B cell (primary cell): ENCODE measurements around the gene DQX1. TPM values are rescaled to one million over a fixed set of nuclear protein-coding genes. Genes with fewer than 3 reads are reported as not detected.

ENCODE experiments used
- ATAC-seq: fragments of 200-7000 bp; cut with Tn5 transposase; one replicate; pipeline ENCODE4 v1.10.0; 2021; ENCODE audit warnings: low read depth, mild to moderate bottlenecking, moderate number of reproducible peaks, moderate library complexity
- CTCF ChIA-PET: fragments of 350-600 bp; sonication (Branson Sonifier 250); formaldehyde crosslinking; loops from one replicate; lab custom pipeline; 2021; ENCODE audit warnings: antibody characterized with exemption, inconsistent platforms; lab: Charles Lee
- POLR2A ChIA-PET: fragments of 350-600 bp; sonication (Branson Sonifier 250); formaldehyde crosslinking; loops from one replicate; lab custom pipeline; 2021; ENCODE audit warnings: antibody characterized with exemption; lab: Charles Lee
- DNase-seq: peaks from one replicate; pipeline ENCODE4 v3.0.0; 2013
- H2AFZ ChIP-seq: 2 replicates; pipeline ENCODE4 v1.6.1; 2012; ENCODE audit warnings: mild to moderate bottlenecking, low read depth, low read length; ENCODE audit not compliant: insufficient read depth, poor library complexity, severe bottlenecking
- H3K27ac ChIP-seq, 2 donors: 1 replicate in 1 of 2; 2 replicates in 1 of 2; pipeline ENCODE4 v1.5.1; 2012 to 2013; ENCODE audit warnings: low read length in 2 of 2, mild to moderate bottlenecking in 2 of 2, moderate library complexity in 1 of 2
- H3K27me3 ChIP-seq, 4 experiments: fragments of 200-600 bp in 1 of 4; sonication (generic) in 1 of 4; replicated peaks in 1 of 4; 1 replicate in 2 of 4; 2 replicates in 2 of 4; pipeline versions ENCODE4 v1.6.1 to v1.7.0; 2013 to 2016; ENCODE audit warnings: low read length in 3 of 4, mild to moderate bottlenecking in 2 of 4, mixed read lengths in 1 of 4, moderate library complexity in 1 of 4; ENCODE audit not compliant: insufficient read depth in 4 of 4, control insufficient read depth in 3 of 4; ENCODE audit errors: control extremely low read depth in 1 of 4
- H3K36me3 ChIP-seq, 2 experiments: replicated peaks in 1 of 2; 1 replicate in 1 of 2; 2 replicates in 1 of 2; pipeline versions ENCODE4 v1.6.1 to v1.7.1; 2013; ENCODE audit warnings: low read length in 1 of 2; ENCODE audit not compliant: insufficient read depth in 2 of 2, control insufficient read depth in 1 of 2; ENCODE audit errors: control extremely low read depth in 1 of 2, extremely low read depth in 1 of 2
- H3K4me1 ChIP-seq, 2 donors: fragments of 200-600 bp in 1 of 2; sonication (generic) in 1 of 2; 1 replicate in 1 of 2; 2 replicates in 1 of 2; pipeline versions ENCODE4 v1.5.1 to v1.6.1; 2013 to 2017; ENCODE audit warnings: low read length in 2 of 2; ENCODE audit not compliant: control insufficient read depth in 2 of 2, insufficient read depth in 2 of 2
- H3K4me2 ChIP-seq: replicated peaks from 2 replicates; pipeline ENCODE3; 2012; ENCODE audit warnings: mild to moderate bottlenecking, low read depth, low read length; ENCODE audit not compliant: poor library complexity, severe bottlenecking
- H3K4me3 ChIP-seq, 5 experiments: fragments of 200-600 bp in 1 of 5; sonication (generic) in 1 of 5; 1 replicate in 3 of 5; 2 replicates in 2 of 5; pipeline versions ENCODE4 v1.5.1 to v1.7.0; 2011 to 2016; ENCODE audit warnings: low read length in 4 of 5, mild to moderate bottlenecking in 4 of 5, low read depth in 2 of 5, control low read depth in 1 of 5, moderate library complexity in 1 of 5; ENCODE audit not compliant: insufficient read depth in 1 of 5; ENCODE audit errors: control extremely low read depth in 1 of 5, extremely low read depth in 1 of 5
- H3K79me2 ChIP-seq: fragments of 200-600 bp; sonication (generic); one replicate; pipeline ENCODE4 v1.6.0; 2016; ENCODE audit warnings: low read length; ENCODE audit not compliant: control insufficient read depth, insufficient read depth
- H3K9ac ChIP-seq: fragments of 200-600 bp; sonication (generic); 2 replicates; pipeline ENCODE4 v1.6.1; 2017; ENCODE audit warnings: mild to moderate bottlenecking, low read length, moderate library complexity
- H3K9me3 ChIP-seq, 3 donors: one replicate each; pipeline versions ENCODE4 v1.6.1 to v1.7.1; 2013; ENCODE audit warnings: low read length in 2 of 3; ENCODE audit not compliant: control insufficient read depth in 2 of 3, insufficient read depth in 1 of 3; ENCODE audit errors: control extremely low read depth in 1 of 3
- H4K20me1 ChIP-seq: 2 replicates; pipeline ENCODE4 v1.6.0; 2012; ENCODE audit warnings: mild to moderate bottlenecking, low read length; ENCODE audit not compliant: insufficient read depth, control insufficient read depth, poor library complexity, severe bottlenecking
- H3K27ac Mint-ChIP-seq: one replicate; pipeline ENCODE4 v1.8.0; 2021; ENCODE audit warnings: mixed read lengths
- H3K27me3 Mint-ChIP-seq: one replicate; pipeline ENCODE4 v1.8.0; 2021; ENCODE audit warnings: mixed read lengths
- H3K4me1 Mint-ChIP-seq: one replicate; pipeline ENCODE4 v1.8.0; 2021; ENCODE audit warnings: mixed read lengths
- H3K4me3 Mint-ChIP-seq: one replicate; pipeline ENCODE4 v1.8.0; 2021; ENCODE audit warnings: mixed read lengths
- H3K9me3 Mint-ChIP-seq: one replicate; pipeline ENCODE4 v1.8.0; 2022; ENCODE audit warnings: mixed read lengths; ENCODE audit not compliant: insufficient read depth
- CTCF ChIP-seq: fragments of 200-600 bp; IDR thresholded peaks from one replicate; pipeline ENCODE4 v1.8.0; 2022; ENCODE audit warnings: antibody characterized with exemption, mild to moderate bottlenecking
- EZH2 ChIP-seq: IDR thresholded peaks from 2 replicates; pipeline ENCODE4 v1.6.1; 2012; ENCODE audit warnings: borderline replicate concordance, low read depth, mild to moderate bottlenecking, moderate library complexity, low read length; ENCODE audit not compliant: insufficient read depth, poor library complexity, severe bottlenecking
- WGBS: methylation state at CpG from one replicate; pipeline ENCODE4 v1.1.5; 2013; ENCODE audit warnings: missing lambda C conversion rate; ENCODE audit not compliant: insufficient coverage; 5-methylcytosine and 5-hydroxymethylcytosine counted together
- intact Hi-C: fragments of 100-400 bp; cut with micrococcal nuclease; formaldehyde crosslinking; loops from one replicate; pipeline ENCODE4 v1.10.0; 2022
- polyA plus RNA-seq: library from polyadenylated mRNA; depleted of rRNA; stranded (reverse); fragments of >200 nt; gene quantifications from 2 replicates; pipeline ENCODE4 v1.2.3, GENCODE V29; 2012
- total RNA-seq, 2 donors: library from RNA; stranded (reverse); fragments of 120-200 nt in 1 of 2; gene quantifications; 1 replicate in 1 of 2; 2 replicates in 1 of 2; pipeline versions ENCODE4 v1.2.3 to v1.2.4, GENCODE V29; 2013 to 2022

The DQX1 gene
- total and polyA plus RNA-seq, 2 donors (not counting 1 experiment from before 2014, with no cell fraction given): 0.46 to 0.57 TPM

GRCh38 chr2:74522516-74522915 is 3.5 kb downstream of the DQX1 start:
- intact Hi-C loops: no loop called here
- Mint-ChIP-seq H3K9me3 (no peaks in the 10 kb centered on the region), H3K4me1 (peaks cover 12% of the 10 kb centered on the region), H3K27ac (no peak overlapping the region), H3K27me3 (peaks cover 31% of the 10 kb centered on the region), H3K4me3 (no peak overlapping the region)
- H2AFZ ChIP-seq: no peak overlapping the region
- CTCF ChIA-PET: interaction anchor here (0.9 to 1.2 kb wide), 3 partner anchors 9 to 16 kb away, joined by 3 to 4 read pairs (median 3); no protein-coding TSS in a partner anchor
- H3K27ac ChIP-seq: no peak overlapping the region
- peaks cover 12% of the 10 kb centered on the region for H4K20me1 ChIP-seq
- H3K36me3 ChIP-seq: peaks cover 0 to 22% of the 10 kb centered on the region in 2 experiments
- H3K79me2 ChIP-seq: no peaks in the 10 kb centered on the region
- TF ChIP-seq EZH2: no peak
- no peak for TF ChIP-seq CTCF
- WGBS: 90% methylated on average over 3 of the region's 3 CpGs
- POLR2A ChIA-PET: no interaction called here
- no peak overlapping the region for H3K4me3 ChIP-seq
- H3K27me3 ChIP-seq: peaks cover 0 to 33% (median 26%) of the 10 kb centered on the region in 4 experiments
- H3K9ac ChIP-seq: no peak overlapping the region
- H3K4me1 ChIP-seq: peaks cover 16 to 22% of the 10 kb centered on the region in 2 donors
- H3K4me2 ChIP-seq: no peak overlapping the region
- DNase-seq (no peak), ATAC-seq (no peak)
- peaks cover 0 to 1% (median 0%) of the 10 kb centered on the region in 3 donors for H3K9me3 ChIP-seq

- Mint-ChIP-seq H3K27me3 (peaks cover 66% of the 10 kb centered on the region), H3K4me1 (peaks cover 28% of the 10 kb centered on the region), H3K27ac (no peak overlapping the region), H3K4me3 (peak overlapping the region; percentile 86), H3K9me3 (no peaks in the 10 kb centered on the region)
- no peak overlapping the region for H3K27ac ChIP-seq
- peak overlapping the region; percentile 71 for H2AFZ ChIP-seq
- peak overlapping the region; percentile 96 for H3K4me2 ChIP-seq
- DNase-seq (no peak), ATAC-seq (no peak)
- TF ChIP-seq EZH2 (no peak), CTCF (no peak)
- no peaks in the 10 kb centered on the region for H3K79me2 ChIP-seq
- POLR2A ChIA-PET: interaction anchor here (0.9 to 2.5 kb wide), 5 partner anchors 9 to 19 kb away, joined by 3 to 9 read pairs (median 4); partner anchors contain the start of genes LBX2 and PCGF1
- H3K4me3 ChIP-seq: peak overlapping the region in 4 of 5 experiments; percentile 35 to 68 (median 54)
- 71% methylated on average over 13 of the region's 13 CpGs for WGBS
- no peaks in the 10 kb centered on the region for H3K36me3 ChIP-seq
- CTCF ChIA-PET: interaction anchor here (0.6 to 1.4 kb wide), 5 partner anchors 10 to 72 kb away, joined by 3 to 5 read pairs (median 4); partner anchors contain the start of genes AUP1, CCDC142, HTRA2 and PCGF1
- peaks cover 6% of the 10 kb centered on the region for H4K20me1 ChIP-seq
- peaks cover 2 to 88% (median 68%) of the 10 kb centered on the region in 4 experiments for H3K27me3 ChIP-seq
- peaks cover 36 to 50% of the 10 kb centered on the region in 2 donors for H3K4me1 ChIP-seq
- intact Hi-C loops: loop anchor here (1.0 kb wide), 1 partner anchor 9 kb away; the partner anchor contains the start of gene PCGF1
- H3K9ac ChIP-seq: peak overlapping the region; percentile 67
- H3K9me3 ChIP-seq: peaks cover 0 to 31% (median 1%) of the 10 kb centered on the region in 3 donors
These were observed 9.4 kb downstream of the DQX1 start for GRCh38 chr2:74516650-74517049.
